Activated B cell treated with CpG ODN at 0.5 μM for 24 hours (primary cell): ENCODE data around the gene RPP30. TPM values are rescaled to one million over a fixed set of nuclear protein-coding genes. Genes with fewer than 3 reads are reported as not detected.

Experiments used
- ATAC-seq: fragments of 200-7000 bp; cut with Tn5 transposase; one replicate; pipeline ENCODE4 v1.10.0; 2021; ENCODE audit warnings: low read depth, mild to moderate bottlenecking, moderate library complexity
- CTCF ChIA-PET: fragments of 350-600 bp; sonication (Branson Sonifier 250); formaldehyde crosslinking; loops from one replicate; lab custom pipeline; 2021; ENCODE audit warnings: antibody characterized with exemption; lab: Charles Lee
- POLR2A ChIA-PET: fragments of 350-600 bp; sonication (Branson Sonifier 250); formaldehyde crosslinking; loops from one replicate; lab custom pipeline; 2021; ENCODE audit warnings: antibody characterized with exemption; lab: Charles Lee
- DNase-seq: peaks from one replicate; pipeline ENCODE4 v3.0.0; 2022
- H3K27ac Mint-ChIP-seq: one replicate; pipeline ENCODE4 v1.8.0; 2020; ENCODE audit warnings: mixed read lengths
- H3K27me3 Mint-ChIP-seq: one replicate; pipeline ENCODE4 v1.8.0; 2021; ENCODE audit warnings: mixed read lengths
- H3K36me3 Mint-ChIP-seq: one replicate; pipeline ENCODE4 v1.8.0; 2021; ENCODE audit warnings: low read depth, mixed read lengths
- H3K4me1 Mint-ChIP-seq: one replicate; pipeline ENCODE4 v1.8.0; 2021; ENCODE audit warnings: mixed read lengths
- H3K4me3 Mint-ChIP-seq: one replicate; pipeline ENCODE4 v1.8.0; 2020; ENCODE audit warnings: mild to moderate bottlenecking, mixed read lengths
- H3K9me3 Mint-ChIP-seq: one replicate; pipeline ENCODE4 v1.8.0; 2020; ENCODE audit warnings: mixed read lengths
- CTCF ChIP-seq: fragments of 200-600 bp; IDR thresholded peaks from one replicate; pipeline ENCODE4 v1.8.0; 2022; ENCODE audit warnings: antibody characterized with exemption, mild to moderate bottlenecking
- intact Hi-C: fragments of 100-400 bp; cut with micrococcal nuclease; formaldehyde crosslinking; loops from one replicate; pipeline ENCODE4 v1.15.1; 2024
- total RNA-seq: library from RNA; stranded (reverse); gene quantifications from 2 replicates; pipeline ENCODE4 v1.2.3, GENCODE V29; 2022

Gene RPP30
- total RNA-seq, 1 donor from 2014 or later, result 44.6 TPM

DNA sequence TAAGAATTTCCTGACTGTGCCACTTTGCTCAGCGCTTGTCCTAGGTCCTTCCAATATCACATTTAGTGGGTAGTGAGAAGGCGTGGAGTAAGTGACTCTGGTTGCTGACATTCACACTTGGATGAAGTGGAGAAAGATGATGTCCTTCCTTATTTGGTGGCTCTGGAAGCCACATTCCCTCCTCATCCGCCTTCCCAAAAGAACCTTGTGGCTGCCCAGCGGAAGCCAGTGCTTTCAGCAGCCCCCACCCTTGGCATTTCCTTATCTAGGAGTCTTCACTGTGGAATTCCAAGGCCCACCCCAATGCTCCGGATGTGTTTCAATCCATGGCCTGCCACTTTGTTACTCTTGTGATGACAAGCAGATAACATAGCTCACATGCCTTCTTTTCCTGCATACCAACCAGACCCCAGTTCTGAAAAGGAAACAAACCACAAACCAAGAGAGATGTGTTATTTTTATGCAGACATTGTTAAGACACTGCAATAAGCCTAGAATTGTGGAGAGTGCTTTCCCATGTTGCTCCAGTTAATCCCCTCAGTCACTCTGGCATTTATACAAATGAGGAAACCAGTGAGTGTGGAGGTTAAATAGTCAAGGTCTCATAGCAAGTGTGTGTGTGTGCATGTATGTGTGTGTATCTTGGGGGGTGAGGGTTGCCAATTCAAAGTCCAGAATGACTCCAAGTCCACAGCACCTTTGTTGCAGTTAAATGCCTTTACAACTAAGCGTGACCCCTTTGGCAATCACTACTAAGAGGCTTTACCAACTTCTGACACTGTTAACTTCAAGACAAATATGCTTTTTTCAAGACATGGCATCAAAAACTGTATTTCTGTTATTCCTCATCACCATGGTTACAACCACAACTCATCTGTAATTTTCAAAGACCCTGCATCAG is 59.4 kb downstream of the RPP30 start:
- H3K27ac Mint-ChIP-seq, result no peak overlapping the region
- peaks cover 3% of the 10 kb centered on the region for H3K4me1 Mint-ChIP-seq
- intact Hi-C loops, result no loop called here
- no peaks in the 10 kb centered on the region for H3K9me3 Mint-ChIP-seq
- no peak for DNase-seq
- H3K4me3 Mint-ChIP-seq, result no peak overlapping the region
- TF ChIP-seq CTCF, result no peak
- CTCF ChIA-PET, result interaction anchor here (0.8 kb wide), 1 partner anchor 314 kb away, joined by 3 read pairs; no protein-coding TSS in a partner anchor
- no peaks in the 10 kb centered on the region for H3K36me3 Mint-ChIP-seq
- no peak for ATAC-seq
- POLR2A ChIA-PET, result no interaction called here
- no peaks in the 10 kb centered on the region for H3K27me3 Mint-ChIP-seq

- Mint-ChIP-seq H3K4me3 (no peak overlapping the region), H3K27ac (no peak overlapping the region), H3K27me3 (no peaks in the 10 kb centered on the region), H3K9me3 (no peaks in the 10 kb centered on the region), H3K4me1 (peaks cover 3% of the 10 kb centered on the region), H3K36me3 (no peaks in the 10 kb centered on the region)
- ATAC-seq (no peak), DNase-seq (no peak)
- no peak for TF ChIP-seq CTCF
- intact Hi-C loops, result no loop called here
- POLR2A ChIA-PET, result no interaction called here
- CTCF ChIA-PET, result interaction anchor here (0.7 kb wide), 1 partner anchor 25 kb away, joined by 3 read pairs; no protein-coding TSS in a partner anchor
Measured at GRCh38 chr10:90935581-90936275, 64.0 kb downstream of the RPP30 start.

DNA sequence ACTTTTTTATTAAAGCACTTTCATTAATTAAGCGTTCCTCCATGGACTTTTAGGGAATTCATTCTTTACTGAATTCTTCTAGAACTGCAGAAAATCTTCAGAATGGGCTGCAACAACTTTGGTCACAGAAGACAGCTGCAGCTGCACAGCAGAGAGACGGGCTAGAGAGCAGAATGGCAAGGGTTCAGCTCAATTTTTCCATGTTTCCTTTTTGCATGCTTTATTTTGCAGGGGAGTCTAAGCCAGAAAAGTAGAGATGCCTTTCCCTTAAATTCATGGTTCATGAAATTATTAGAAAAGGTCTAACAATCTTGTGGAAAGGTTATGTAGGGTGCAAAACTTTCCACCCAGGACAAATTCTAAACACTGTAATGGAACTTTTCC is 64.5 kb downstream of the RPP30 start:
- Mint-ChIP-seq H3K4me1 (peaks cover 3% of the 10 kb centered on the region), H3K36me3 (no peaks in the 10 kb centered on the region), H3K27ac (no peak overlapping the region), H3K4me3 (no peak overlapping the region), H3K27me3 (no peaks in the 10 kb centered on the region), H3K9me3 (no peaks in the 10 kb centered on the region)
- ChIA-PET POLR2A (no interaction called here), CTCF (interaction anchor here (0.7 kb wide), 1 partner anchor 25 kb away, joined by 3 read pairs; no protein-coding TSS in a partner anchor)
- DNase-seq, result no peak
- ATAC-seq, result no peak
- no peak for TF ChIP-seq CTCF
- intact Hi-C loops, result no loop called here

GRCh38 chr10:90937645-90938258 is 66.0 kb downstream of the RPP30 start:
- intact Hi-C loops, result no loop called here
- DNase-seq, result no peak
- no peaks in the 10 kb centered on the region for H3K36me3 Mint-ChIP-seq
- no peak overlapping the region for H3K27ac Mint-ChIP-seq
- POLR2A ChIA-PET, result no interaction called here
- H3K4me1 Mint-ChIP-seq, result peaks cover 3% of the 10 kb centered on the region
- no peaks in the 10 kb centered on the region for H3K27me3 Mint-ChIP-seq
- ATAC-seq, result no peak
- CTCF ChIA-PET, result interaction anchor here (1.1 kb wide), 1 partner anchor 10 kb away, joined by 3 read pairs; no protein-coding TSS in a partner anchor
- no peaks in the 10 kb centered on the region for H3K9me3 Mint-ChIP-seq
- no peak for TF ChIP-seq CTCF
- H3K4me3 Mint-ChIP-seq, result no peak overlapping the region
